GM21723 (cell line): ENCODE data around the gene ST3GAL6.

Experiments used
- ATAC-seq: cut with Tn5 transposase; IDR thresholded peaks from one replicate; pipeline ENCODE4 v1.9.1; 2021; ENCODE audit warnings: mild to moderate bottlenecking, moderate library complexity; ENCODE audit not compliant: unreplicated experiment

Gene ST3GAL6

GRCh38 chr3:98775459-98776139, 12.5 kb downstream of the ST3GAL6 start:
- ATAC-seq: no peak

- no peak for ATAC-seq
Measured at GRCh38 chr3:98776140-98776493, 13.0 kb downstream of the ST3GAL6 start.

- ATAC-seq: no peak
Measured at GRCh38 chr3:98777286-98777685, 14.1 kb downstream of the ST3GAL6 start.

GRCh38 chr3:98777801-98778220, 14.7 kb downstream of the ST3GAL6 start:
- ATAC-seq: no peak

- peak; percentile 38 for ATAC-seq
Measured at GRCh38 chr3:98778383-98778782, 15.2 kb downstream of the ST3GAL6 start.

- no peak for ATAC-seq
Measured at GRCh38 chr3:98778852-98779413, 15.8 kb downstream of the ST3GAL6 start.

- ATAC-seq: no peak
Measured at GRCh38 chr3:98779541-98780335, 16.6 kb downstream of the ST3GAL6 start.

- ATAC-seq: no peak
Measured at GRCh38 chr3:98780343-98780742, 17.2 kb downstream of the ST3GAL6 start.

GRCh38 chr3:98782824-98783500, 19.8 kb downstream of the ST3GAL6 start:
- ATAC-seq: no peak

GRCh38 chr3:98784042-98784441, 20.9 kb downstream of the ST3GAL6 start:
- ATAC-seq: no peak

GRCh38 chr3:98784666-98785600, 21.8 kb downstream of the ST3GAL6 start:
- ATAC-seq: no peak

GRCh38 chr3:98786364-98787006, 23.3 kb downstream of the ST3GAL6 start:
- ATAC-seq: no peak

GRCh38 chr3:98787181-98787580, 24.0 kb downstream of the ST3GAL6 start:
- ATAC-seq: no peak

GRCh38 chr3:98788651-98789050, 25.5 kb downstream of the ST3GAL6 start:
- ATAC-seq: no peak

GRCh38 chr3:98791341-98792325, 28.5 kb downstream of the ST3GAL6 start:
- ATAC-seq: no peak

- no peak for ATAC-seq
Measured at GRCh38 chr3:98793971-98794370, 30.8 kb downstream of the ST3GAL6 start.

GRCh38 chr3:98796334-98796733, 33.2 kb downstream of the ST3GAL6 start:
- ATAC-seq: no peak

- ATAC-seq: no peak
Measured at GRCh38 chr3:98797905-98798304, 34.8 kb downstream of the ST3GAL6 start.

GRCh38 chr3:98798820-98799219, 35.7 kb downstream of the ST3GAL6 start:
- ATAC-seq: no peak
